GM21526 (cell line): Measurements from ENCODE around the gene NTM.

Source experiments
- ATAC-seq: cut with Tn5 transposase; IDR thresholded peaks from one replicate; pipeline ENCODE4 v1.9.1; 2021; ENCODE audit warnings: moderate library complexity; ENCODE audit not compliant: unreplicated experiment, low FRiP score

NTM gene

DNA sequence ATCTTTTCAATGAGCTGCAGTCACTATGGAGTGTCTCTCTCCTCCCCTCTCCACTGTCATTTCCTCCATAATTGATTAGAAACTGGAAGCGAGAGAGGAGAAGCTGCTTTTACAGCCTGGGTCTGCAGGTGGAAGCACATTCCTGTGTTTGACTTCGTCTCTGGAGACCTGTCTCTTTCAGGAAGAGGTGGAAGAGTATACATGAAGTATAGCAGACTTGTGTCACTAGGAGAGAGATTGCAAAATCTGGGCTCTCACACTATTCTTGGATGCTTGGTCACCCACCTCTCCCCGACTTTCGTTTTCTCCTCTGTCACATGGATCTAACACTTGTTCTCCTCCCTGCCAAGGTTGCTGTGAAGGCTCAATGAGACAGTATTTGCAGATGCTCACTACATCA is 323.3 kb downstream of the NTM start:
- ATAC-seq, result no peak

DNA sequence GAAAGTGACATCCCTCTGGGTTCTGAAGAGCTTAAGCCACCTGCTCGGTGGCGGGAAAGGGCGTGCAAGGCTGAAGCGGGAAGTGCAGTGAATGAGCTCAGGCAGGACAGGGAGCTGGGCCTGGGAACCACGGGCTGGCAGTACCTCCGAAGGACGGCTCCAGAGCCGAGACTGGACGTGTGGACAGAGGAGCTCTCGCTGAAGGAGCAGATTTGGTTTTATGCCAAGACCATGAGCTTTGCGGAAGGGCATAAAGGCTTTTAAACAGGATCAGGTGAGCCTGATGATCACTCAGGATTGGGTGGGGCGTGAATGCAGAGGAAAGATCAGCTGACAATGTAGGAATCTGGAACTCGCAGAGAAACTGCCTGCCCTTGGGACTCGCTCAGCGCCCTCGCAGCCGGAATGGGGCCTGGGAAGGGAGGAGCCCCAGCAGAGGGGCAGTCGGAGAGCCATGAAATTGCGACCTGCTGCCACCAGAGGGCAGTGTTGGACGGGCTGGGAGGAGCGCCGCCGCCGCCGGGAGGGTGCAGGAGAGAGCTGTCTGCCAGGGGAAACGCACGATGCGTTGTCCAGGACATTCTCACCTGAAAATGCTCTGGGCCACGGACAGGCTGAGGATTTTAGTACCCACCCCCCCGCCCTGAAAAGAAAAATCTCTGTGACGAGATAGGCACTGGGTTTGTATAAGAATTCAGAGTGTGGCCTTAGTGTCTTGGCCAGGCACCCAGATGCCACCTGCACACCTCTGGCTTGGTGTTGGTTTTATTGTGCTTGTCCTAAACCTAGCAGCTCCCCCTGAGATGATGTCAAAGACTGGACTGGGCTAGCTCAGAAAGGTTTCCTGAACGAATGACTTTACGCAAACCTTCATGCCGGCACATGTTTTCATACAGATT is 324.4 kb downstream of the NTM start:
- ATAC-seq, result peak; percentile 96

DNA sequence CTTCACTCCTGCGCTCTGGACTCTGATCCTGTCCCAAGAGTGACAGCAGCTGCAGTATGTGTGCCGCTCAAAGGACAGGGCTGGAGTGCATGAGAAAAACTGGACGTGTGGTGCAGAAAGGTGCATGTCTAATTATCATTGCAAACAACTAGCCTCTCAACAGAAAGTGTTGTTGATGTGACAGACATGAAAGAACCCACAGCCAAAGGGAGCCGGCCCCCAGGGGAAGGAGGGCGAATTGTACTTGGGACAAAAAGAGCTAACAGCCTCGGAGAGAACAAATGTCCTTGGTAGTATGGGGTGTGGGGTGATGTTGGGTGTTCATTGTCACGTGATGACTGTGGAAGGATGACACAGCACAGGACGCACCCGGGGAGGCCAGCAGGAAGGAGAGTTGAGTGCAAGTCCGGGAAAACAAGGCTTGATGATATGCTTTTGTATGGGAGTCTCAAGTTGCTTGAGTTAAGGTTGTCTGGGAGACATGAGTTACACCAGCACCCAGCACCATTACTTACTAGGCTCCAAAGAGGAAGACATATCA is 325.5 kb downstream of the NTM start:
- ATAC-seq, result no peak

DNA sequence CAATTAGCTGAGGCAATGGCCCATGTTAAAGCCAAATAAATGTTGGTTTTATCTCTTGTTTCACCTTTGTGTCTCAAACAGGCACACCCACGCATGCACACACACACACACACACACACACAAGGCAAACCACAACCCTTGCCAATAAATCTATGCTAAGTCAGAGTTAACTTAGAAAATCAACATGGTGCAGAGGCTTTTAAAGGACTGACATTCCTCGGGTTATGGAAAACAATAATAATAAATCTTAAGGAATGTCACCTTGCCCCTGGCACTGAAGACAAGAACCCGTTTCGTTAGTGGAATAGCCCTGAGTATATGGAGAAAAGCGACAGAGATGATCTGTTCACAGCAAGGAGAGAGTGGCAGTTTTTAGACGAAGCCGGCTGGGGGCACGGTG is 326.3 kb downstream of the NTM start:
- no peak for ATAC-seq

DNA sequence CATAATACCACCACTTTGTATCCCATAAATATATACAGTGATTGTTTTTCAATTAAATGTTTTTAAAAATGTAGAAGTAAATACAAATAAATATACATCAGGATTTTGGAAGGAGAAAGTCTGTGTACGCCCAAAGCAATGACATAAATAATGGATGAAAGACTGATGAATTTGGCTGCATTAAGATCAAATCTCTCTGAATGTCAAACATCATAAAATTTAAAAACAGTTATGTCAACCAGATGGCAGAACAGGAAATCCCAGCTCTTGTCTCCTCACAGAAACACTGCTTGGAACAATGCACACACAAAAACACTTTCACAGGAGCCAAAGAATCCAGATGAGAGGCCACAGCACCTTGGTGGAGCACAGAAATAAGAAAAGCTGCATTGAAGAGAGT is 332.9 kb downstream of the NTM start:
- no peak for ATAC-seq

DNA sequence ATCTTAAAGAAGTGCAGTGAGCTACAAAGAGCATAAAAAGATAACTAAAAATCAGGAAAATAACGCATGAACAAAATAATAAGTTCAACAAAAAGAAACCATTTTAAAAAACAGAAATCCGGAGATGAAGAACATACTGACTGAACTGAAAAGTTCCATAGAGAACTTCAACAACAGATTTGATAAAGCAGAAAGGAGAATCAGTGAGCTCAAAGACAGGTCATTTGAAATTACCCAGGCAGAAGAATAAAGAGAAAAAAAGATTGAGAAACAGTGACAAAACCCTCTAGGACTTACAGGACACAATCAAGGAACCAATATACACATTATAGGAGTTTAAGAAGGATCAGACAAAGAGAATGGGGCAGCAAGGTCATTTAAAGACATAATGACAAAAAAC is 334.3 kb downstream of the NTM start:
- ATAC-seq, result no peak

DNA sequence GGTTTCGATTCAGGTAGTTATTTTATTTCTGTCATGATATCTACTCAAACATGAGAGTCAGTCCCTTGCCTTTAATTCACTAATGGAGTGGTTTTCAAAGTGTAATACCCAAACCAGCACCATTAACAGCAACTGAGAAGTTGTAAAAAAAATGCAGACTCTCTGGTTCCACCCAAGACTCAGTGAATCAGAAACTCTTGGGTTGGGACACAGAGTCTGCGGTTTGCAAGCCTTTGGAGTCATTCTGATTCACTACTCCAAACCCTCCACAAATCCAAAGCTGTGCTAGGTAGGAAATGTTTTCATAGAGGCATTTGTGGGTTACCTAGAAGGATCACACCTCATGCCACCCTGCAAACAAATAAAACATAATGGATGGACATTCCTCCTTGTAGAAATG is 340.1 kb downstream of the NTM start:
- no peak for ATAC-seq

DNA sequence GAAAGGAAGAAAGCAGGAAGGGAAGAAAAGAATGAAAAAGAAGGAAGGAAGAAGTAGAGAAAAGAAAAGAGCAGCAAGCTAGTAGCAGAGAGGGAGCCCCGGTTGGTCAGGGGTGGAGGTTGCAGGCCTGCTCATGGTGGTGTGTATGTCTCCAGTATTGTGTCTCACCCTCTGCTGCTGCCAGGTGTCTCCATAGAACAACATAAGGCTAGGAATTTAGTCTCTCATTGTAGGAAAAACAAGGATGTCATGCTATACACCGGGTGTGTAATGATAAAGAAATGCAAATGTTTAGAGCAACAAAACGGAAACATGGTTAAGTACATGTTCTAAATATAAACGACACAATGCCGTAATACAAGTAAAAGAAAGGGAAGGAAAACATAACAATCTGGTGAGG is 342.5 kb downstream of the NTM start:
- ATAC-seq, result no peak

DNA sequence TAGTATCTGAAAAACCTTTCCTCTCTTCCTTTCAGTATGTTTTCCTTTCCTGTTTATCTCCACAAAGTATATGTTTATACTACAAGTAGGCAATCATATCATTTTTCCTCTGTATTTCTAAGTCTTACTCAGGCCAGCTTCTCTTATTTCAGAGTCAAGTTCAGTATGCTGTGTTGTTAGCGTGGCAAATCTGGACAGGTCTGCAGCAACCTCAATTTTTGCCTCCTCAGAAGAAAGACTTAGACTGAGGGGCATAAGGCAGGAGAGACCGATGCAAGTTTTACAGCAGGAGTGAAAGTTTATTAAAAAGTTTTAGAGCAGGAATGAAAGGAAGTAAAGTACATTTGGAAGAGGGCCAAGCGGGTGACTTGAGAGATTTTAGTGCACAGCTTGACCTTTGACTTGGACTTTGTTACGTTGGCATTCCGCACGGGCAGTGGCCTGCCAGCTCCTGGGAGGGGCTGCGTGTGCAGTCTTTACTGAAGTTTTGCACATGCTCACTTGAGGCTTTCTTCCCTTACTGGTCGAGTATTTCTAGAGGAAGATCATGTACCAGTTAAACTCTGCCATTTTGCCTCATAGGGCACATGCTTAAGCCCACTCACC is 343.2 kb downstream of the NTM start:
- no peak for ATAC-seq

DNA sequence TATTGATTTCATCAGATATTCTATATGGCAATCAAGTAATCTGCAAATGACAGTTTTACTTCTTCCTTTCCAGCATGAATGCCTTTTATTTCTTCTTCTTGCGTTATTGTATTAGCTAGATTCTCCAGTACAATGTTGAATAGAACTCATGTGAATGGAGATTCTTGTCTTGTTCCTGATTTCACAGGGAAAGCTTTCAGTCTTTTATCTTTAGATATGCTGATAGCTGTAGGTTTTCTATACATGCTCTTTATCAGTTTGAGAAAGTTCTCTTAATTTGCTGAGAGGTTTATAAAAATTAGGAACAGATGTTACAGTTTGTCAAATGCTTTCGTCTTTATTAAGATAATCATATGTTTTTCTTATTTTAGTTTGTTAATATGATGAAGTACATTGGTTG is 347.2 kb downstream of the NTM start:
- no peak for ATAC-seq

DNA sequence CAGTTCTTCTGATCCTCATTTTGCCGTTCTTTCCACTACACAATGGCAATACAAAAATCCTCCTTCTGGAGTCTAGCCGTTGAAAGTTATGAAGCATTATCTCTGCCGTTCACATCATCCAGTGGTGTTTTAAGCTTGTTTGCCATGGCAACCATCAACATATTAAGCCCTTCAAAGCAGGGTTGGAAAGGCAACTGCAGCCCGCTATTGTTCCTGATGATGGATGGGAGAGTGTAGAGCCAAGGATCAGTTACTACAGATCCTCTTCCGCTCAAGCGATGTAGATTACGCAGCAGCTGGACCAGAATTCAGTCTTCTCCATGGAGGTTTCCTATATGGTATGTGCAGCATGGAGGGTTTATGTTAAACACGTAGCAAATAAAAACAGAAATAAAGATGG is 352.7 kb downstream of the NTM start:
- ATAC-seq, result no peak

DNA sequence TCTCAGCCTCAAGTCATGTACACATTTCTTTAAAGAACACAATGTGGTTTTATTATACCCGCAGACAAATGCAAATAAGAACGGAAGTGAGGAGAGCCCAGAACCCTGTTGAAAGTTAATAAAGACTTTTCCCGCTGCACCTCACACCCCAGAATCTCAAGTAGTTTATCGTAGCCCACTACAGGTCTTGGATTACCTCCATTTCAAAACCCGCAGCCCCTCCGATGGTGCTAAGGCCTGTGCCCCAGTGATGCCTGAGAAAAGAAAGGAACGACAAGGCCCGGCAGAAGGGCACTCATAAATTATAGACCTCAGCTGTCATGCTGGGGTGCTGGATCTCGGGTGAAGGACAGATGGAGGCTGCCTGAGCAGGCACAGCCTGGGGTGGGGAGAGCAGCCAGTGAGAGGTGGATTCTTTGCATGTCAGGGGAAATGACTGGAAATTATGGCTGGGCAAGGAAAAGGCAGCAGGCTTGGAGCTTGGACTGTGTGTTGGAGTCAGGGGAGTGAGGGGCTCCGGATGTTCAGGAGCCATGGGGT is 354.1 kb downstream of the NTM start:
- no peak for ATAC-seq

DNA sequence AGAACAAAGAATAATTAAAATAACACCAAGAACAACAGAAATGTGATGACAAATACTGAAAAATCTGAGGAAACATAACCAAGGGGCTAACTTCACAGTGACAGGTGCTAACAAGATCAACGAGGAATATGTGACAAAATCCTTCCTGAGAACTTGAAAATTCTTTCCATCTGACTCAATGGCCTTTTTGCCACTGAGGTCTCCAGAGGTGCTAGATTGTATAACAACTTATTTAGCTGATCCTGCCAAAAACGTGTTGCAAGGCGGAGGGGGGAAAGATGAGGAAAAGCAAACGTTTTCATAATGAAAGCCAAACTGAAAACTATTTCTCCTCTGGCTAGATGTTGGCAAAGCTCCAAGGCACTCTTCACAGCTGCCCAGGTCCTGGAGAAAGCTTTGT is 364.5 kb downstream of the NTM start:
- ATAC-seq, result no peak

DNA sequence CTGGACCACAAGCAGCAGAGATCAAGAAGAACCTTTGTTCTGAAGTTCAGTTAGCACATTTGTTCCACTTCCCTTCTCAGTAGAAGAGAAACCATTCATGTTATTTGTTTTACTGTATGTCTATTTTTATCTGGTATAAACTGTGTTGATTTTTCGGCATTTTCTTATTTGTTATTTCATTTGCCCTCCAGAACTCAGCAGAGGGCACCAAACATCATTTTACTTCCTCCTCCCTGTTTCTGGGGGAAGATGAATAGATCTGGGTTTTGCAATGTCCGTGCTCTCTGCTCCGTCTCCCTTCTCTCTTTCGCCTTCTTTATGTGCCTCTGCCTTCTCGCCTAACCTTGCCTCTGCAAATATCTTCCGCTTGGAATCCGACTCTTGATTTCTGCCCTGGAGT is 366.9 kb downstream of the NTM start:
- ATAC-seq, result no peak

DNA sequence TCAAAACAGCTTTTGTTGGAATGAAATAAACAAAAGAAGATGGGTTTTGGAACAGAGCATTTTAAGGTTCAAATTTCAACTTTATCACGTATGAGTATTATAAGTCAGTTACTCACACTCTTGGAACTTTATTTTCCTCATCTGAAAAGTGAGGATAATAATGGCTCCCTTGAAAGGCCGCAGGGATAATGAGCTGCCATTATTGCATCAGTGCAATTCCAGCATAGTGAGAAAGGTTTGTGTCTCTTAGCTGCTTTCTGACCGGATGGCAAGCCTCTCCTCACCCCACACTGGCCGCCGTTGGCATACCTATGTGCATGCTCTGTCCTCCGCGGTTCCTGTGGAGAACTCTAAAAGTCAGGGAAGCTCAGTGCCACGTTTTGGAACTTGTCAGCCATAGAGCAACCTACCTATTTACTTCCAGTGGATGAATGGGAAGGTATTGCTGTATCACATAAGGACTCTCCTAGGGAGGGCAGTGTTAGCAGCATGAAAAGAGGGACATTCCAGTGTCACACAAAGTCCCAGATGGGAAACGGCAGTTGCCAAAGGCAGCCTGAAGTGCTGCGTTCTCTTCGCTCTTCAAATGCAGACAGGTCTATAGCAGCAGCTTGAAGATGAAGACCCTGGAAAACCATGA is 368.9 kb downstream of the NTM start:
- ATAC-seq, result no peak

DNA sequence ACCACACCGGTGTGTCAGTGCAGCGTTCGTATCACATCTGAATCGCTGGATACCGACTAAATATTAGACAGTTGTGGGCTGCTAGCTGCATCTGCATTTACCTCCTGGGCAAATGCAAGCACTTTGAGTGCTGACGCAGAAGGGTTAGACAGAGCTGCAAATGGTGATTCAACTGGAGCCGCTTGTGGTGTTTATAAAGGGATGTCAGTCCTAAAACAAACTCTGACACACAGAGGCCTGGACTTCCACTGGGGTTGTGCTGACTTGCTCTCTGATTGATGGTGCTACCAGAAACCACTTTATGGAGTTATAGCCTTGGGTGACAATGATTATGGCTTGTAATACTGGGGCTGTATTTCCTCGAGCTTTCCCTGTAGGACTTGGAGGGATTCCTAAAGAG is 374.4 kb downstream of the NTM start:
- ATAC-seq, result no peak

DNA sequence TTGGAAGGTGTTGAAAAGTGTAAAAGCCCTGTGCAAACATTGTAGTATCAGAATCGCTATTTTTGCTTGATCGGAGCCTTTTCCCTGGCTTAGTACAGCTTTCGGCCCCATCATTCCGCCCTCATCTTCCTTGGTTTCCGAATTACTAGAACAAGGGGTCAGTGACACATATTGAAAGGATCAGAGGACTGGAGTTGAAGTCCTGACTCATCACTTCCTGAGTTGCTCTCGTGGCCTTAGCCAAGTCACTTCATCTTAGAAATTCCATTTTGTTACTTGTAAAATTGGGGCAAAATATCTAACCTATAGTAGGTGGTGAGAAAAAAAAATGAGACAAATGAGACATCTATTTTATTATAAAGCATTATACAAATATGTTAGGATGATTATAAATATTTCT is 375.0 kb downstream of the NTM start:
- no peak for ATAC-seq

DNA sequence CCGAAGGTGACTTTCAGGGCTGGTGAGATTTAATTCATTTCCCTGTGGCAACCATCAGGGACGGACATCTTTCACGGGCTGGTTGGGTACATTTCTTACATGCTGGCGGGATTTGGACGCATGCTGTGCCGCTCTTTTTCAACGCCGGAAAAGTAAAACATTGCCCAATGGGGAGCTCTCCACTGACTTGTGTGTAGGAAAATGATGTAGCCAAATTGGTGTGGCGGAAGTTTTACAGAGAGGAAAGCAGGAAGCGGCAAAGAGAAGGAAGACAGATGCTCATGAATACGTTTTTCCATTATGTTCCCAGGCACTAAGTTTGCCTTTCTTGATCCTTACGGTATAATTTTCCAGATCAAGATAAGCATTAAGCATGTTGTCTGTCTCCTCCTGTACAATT is 375.8 kb downstream of the NTM start:
- ATAC-seq, result no peak

DNA sequence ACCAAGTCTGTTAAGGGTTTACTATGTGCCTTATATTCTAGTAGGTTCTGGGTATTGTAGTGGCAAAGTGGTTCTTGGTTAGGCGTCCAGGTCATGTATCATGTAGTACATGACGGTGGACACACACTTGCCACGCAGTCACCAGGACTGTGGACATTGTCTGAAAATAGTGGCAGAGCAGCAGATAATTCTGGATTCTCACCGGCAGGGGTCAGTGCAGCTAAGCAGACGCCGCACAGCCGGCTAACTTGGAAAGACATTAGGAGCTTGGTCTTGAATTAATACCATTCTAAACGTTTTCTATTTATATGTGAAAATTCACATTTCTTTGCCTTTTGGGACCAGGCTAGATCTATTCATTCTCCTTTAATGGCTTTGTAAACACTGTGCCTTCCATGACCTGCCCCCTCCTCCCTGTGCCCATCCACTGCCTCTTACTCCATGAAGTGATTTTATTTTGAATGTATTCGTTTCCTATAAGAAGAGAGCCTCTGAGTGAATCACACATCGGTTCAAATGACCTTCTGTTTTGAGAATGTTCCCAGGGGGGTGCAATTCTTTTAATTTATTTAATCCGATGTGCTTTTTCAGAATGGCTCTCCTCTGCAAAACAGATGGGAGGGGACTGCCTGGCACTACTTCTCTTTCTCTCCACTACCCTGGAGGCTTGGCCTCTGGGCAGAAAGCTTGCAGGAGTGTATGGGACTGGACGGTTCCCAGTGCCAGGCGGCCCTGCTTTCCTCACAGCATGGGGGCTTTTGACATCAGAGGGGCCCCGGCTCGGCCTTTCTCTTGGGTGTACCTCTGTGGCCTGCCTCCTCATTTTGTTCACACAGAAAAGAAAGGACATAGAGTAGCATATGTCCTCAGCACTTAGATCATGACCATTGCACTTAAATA is 378.0 kb downstream of the NTM start:
- ATAC-seq, result peak; percentile 87

DNA sequence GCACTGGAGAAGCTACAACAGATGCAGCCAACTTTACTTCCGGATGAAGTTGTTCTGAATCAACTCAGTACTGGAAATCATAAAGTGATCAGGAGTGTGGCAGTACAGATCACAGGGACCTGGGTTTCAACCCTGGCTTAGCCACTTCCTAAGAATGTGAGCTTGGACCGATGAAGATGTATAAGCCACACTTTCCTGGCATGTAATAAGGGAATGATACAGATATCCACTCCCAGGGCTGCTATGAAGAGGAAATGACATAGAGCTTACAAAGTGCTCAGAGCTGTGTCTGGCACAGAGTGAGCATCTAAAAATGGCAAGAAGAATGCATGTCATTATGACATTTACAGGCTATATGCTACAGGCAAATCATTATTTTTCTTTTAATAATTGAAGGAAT is 378.7 kb downstream of the NTM start:
- ATAC-seq, result no peak
